Thyroid gland (tissue), 4 donors: Measurements from ENCODE around the gene ADPRM.

Experiments used
- CTCF ChIP-seq, 6 experiments: fragments of 200-600 bp in 3 of 6; fragments of 450-650 bp in 3 of 6; sonication (generic) in 3 of 6; IDR thresholded peaks; one replicate each; pipeline ENCODE4 v1.5.1; 2016 to 2019; ENCODE audit warnings: antibody characterized with exemption in 6 of 6, mild to moderate bottlenecking in 2 of 6, inconsistent platforms in 1 of 6, moderate library complexity in 1 of 6
- POLR2A ChIP-seq, 2 donors: fragments of 450-650 bp; IDR thresholded peaks; one replicate each; pipeline ENCODE4 v1.6.1; 2017; ENCODE audit warnings: antibody characterized with exemption in 2 of 2, mild to moderate bottlenecking in 2 of 2, moderate library complexity in 1 of 2

- no peak for TF ChIP-seq CTCF (IDR thresholded peaks at IDR 0.05)
- TF ChIP-seq POLR2A (IDR thresholded peaks at IDR 0.05): no peak
These were observed 57.6 kb downstream of the ADPRM start for GRCh38 chr17:10754861-10755591.
